Endothelial cell of umbilical vein (primary cell): ENCODE measurements around the gene NKAP. TPM values are rescaled to one million over a fixed set of nuclear protein-coding genes. Genes with fewer than 3 reads are reported as not detected.

Experiments used
- BruUV-seq: library from RNA; stranded (reverse); fragments of 400-500 nt; replicated peaks from 2 replicates; lab custom pipeline; 2021; lab: Mats Ljungman, UMichigan
- CTCF ChIA-PET: fragments of 300-600, 350-600 bp; sonication (Branson Sonifier 250); formaldehyde crosslinking; loops from one replicate; lab custom pipeline; 2021; ENCODE audit warnings: antibody characterized with exemption, inconsistent platforms; lab: Charles Lee
- POLR2A ChIA-PET: fragments of 300-600, 350-600 bp; sonication (Branson Sonifier 250); formaldehyde crosslinking; loops from one replicate; lab custom pipeline; 2021; ENCODE audit warnings: antibody characterized with exemption, inconsistent platforms; lab: Charles Lee
- DNase-seq: peaks from one replicate; pipeline ENCODE4 v3.0.0-alpha.2; 2011; ENCODE audit warnings: low read depth, low spot score
- FAIRE-seq: peaks from 2 replicates; lab custom pipeline; 2011; peaks lifted over from hg19 to GRCh38; lab: Jason Lieb, UNC
- H2AFZ ChIP-seq: 2 replicates; pipeline ENCODE4 v1.6.0; 2012; ENCODE audit warnings: low read depth, low read length, control low read depth, inconsistent platforms
- H3K27ac ChIP-seq: 2 replicates; pipeline ENCODE4 v1.5.1; 2011; ENCODE audit warnings: low read depth, mild to moderate bottlenecking, control low read depth, low read length, moderate library complexity; ENCODE audit not compliant: insufficient read depth
- H3K27me3 ChIP-seq, 2 experiments: 2 replicates each; pipeline versions ENCODE4 v1.6.0 to v1.6.1; 2011; ENCODE audit warnings: low read length in 2 of 2, mixed read lengths in 1 of 2; ENCODE audit not compliant: control insufficient read depth in 2 of 2, insufficient read depth in 2 of 2
- H3K36me3 ChIP-seq, 2 experiments: 2 replicates in 1 of 2; 3 replicates in 1 of 2; pipeline ENCODE4 v1.5.1; 2011; ENCODE audit warnings: low read length in 2 of 2, mild to moderate bottlenecking in 1 of 2, moderate library complexity in 1 of 2; ENCODE audit not compliant: control insufficient read depth in 2 of 2, insufficient read depth in 2 of 2; ENCODE audit errors: extremely low read depth in 1 of 2
- H3K4me1 ChIP-seq: 3 replicates; pipeline ENCODE4 v1.5.1; 2011; ENCODE audit warnings: mild to moderate bottlenecking, low read length; ENCODE audit not compliant: control insufficient read depth, insufficient read depth; ENCODE audit errors: extremely low read depth
- H3K4me2 ChIP-seq: 2 replicates; pipeline ENCODE4 v1.6.1; 2011; ENCODE audit warnings: low read length, control low read depth, mixed read lengths; ENCODE audit not compliant: insufficient read depth
- H3K4me3 ChIP-seq, 3 experiments: fragments of 200-600 bp in 1 of 3; sonication (generic), shearing (Covaris generic) in 1 of 3; replicated peaks in 1 of 3; 2 replicates each; pipeline ENCODE4 v1.5.1; 2011 to 2016; ENCODE audit warnings: control low read depth in 3 of 3, low read length in 3 of 3, mild to moderate bottlenecking in 2 of 3, inconsistent platforms in 1 of 3, low read depth in 1 of 3, moderate library complexity in 1 of 3; ENCODE audit not compliant: insufficient read depth in 1 of 3
- H3K79me2 ChIP-seq: 2 replicates; pipeline ENCODE4 v1.6.0; 2012; ENCODE audit warnings: low read length, inconsistent platforms; ENCODE audit not compliant: control insufficient read depth, insufficient read depth
- H3K9ac ChIP-seq: replicated peaks from 2 replicates; pipeline ENCODE3; 2011; ENCODE audit warnings: low read length, control low read depth; ENCODE audit not compliant: insufficient read depth; ENCODE audit errors: extremely low read depth
- H3K9me1 ChIP-seq: replicated peaks from 3 replicates; pipeline ENCODE4 v1.6.0; 2011; ENCODE audit warnings: mild to moderate bottlenecking, low read length; ENCODE audit not compliant: control insufficient read depth, insufficient read depth; ENCODE audit errors: extremely low read depth
- H3K9me3 ChIP-seq: replicated peaks from 2 replicates; pipeline ENCODE4 v1.5.1; 2012; ENCODE audit warnings: low read length, inconsistent platforms; ENCODE audit not compliant: control insufficient read depth, insufficient read depth
- H4K20me1 ChIP-seq: replicated peaks from 2 replicates; pipeline ENCODE3; 2011; ENCODE audit warnings: mild to moderate bottlenecking, low read length; ENCODE audit not compliant: control insufficient read depth, insufficient read depth; ENCODE audit errors: extremely low read depth
- CTCF ChIP-seq, 2 donors: IDR thresholded peaks; 1 replicate in 1 of 2; 2 replicates in 1 of 2; pipeline ENCODE4 v1.5.1; 2011; ENCODE audit warnings: low read length in 2 of 2, mild to moderate bottlenecking in 2 of 2, moderate library complexity in 2 of 2, control low read depth in 1 of 2, inconsistent platforms in 1 of 2, low read depth in 1 of 2; ENCODE audit not compliant: insufficient read depth in 1 of 2; ENCODE audit errors: extremely low read depth in 1 of 2
- EZH2 ChIP-seq: IDR thresholded peaks from 2 replicates; pipeline ENCODE4 v1.6.1; 2012; ENCODE audit warnings: borderline replicate concordance, low read depth, mild to moderate bottlenecking, moderate library complexity, low read length, inconsistent platforms; ENCODE audit not compliant: severe bottlenecking
- FOS ChIP-seq: IDR thresholded peaks from 2 replicates; pipeline ENCODE4 v1.6.1; 2011; ENCODE audit warnings: mild to moderate bottlenecking, low read length, moderate library complexity, borderline replicate concordance; ENCODE audit not compliant: insufficient read depth
- GATA2 ChIP-seq: IDR thresholded peaks from 2 replicates; pipeline ENCODE4 v1.7.0; 2011; ENCODE audit warnings: low read depth, mild to moderate bottlenecking, moderate library complexity, mixed read lengths, low read length; ENCODE audit not compliant: insufficient read length, insufficient read depth
- JUN ChIP-seq: IDR thresholded peaks from 2 replicates; pipeline ENCODE4 v1.6.1; 2011; ENCODE audit warnings: borderline replicate concordance, low read depth; ENCODE audit not compliant: insufficient read length, insufficient read depth
- MYC ChIP-seq: IDR thresholded peaks from one replicate; pipeline ENCODE4 v1.6.1; 2011; ENCODE audit warnings: mild to moderate bottlenecking, low read depth, low read length
- POLR2A ChIP-seq: IDR thresholded peaks from 2 replicates; pipeline ENCODE4 v1.6.1; 2012; ENCODE audit warnings: low read depth, mild to moderate bottlenecking, control low read depth, low read length
- POLR2AphosphoS5 ChIP-seq: IDR thresholded peaks from 2 replicates; pipeline ENCODE4 v1.6.1; 2012; ENCODE audit warnings: low read depth, mild to moderate bottlenecking, control low read depth, low read length, moderate library complexity; ENCODE audit not compliant: insufficient read depth
- dilution Hi-C: fragments of 300-500 bp; cut with MboI; formaldehyde crosslinking; loops from one replicate; pipeline ENCODE4 v1.15.0; 2019; ENCODE audit warnings: low sequenced_read_pairs; ENCODE audit not compliant: extremely low pct_ligation_motif_present
- intact Hi-C: fragments of 100-400 bp; cut with micrococcal nuclease; formaldehyde crosslinking; loops from one replicate; pipeline ENCODE4 v1.10.0; 2022
- polyA plus RNA-seq, 4 experiments: library from polyadenylated mRNA; depleted of rRNA in 3 of 4; stranded (reverse) in 3 of 4; unstranded in 1 of 4; fragments of >200 nt; gene quantifications; 2 replicates each; pipeline versions ENCODE4 v1.2.1 to v1.2.3, GENCODE V29; 2011 to 2012; ENCODE audit warnings: missing spikeins in 1 of 4
- total RNA-seq: library from RNA; stranded (reverse); gene quantifications from 2 replicates; pipeline ENCODE4 v1.2.3, GENCODE V29; 2021
- TF ChIP-seq, protein P1 (sequence below): IDR thresholded peaks from 2 replicates; pipeline ENCODE4 v1.6.1; 2011; ENCODE audit not compliant: insufficient read depth, insufficient read length

Gene NKAP
- total and polyA plus RNA-seq, 2 donors (not counting 3 experiments of a cell fraction or from before 2014, with no cell fraction given), result 2.2 to 8.0 TPM

- intact Hi-C loops, result no loop called here
- no peak overlapping the region for H3K4me2 ChIP-seq
- dilution Hi-C loops, result no loop called here
- DNase-seq, result no peak
- H3K9ac ChIP-seq, result no peak overlapping the region
- no peaks in the 10 kb centered on the region for H3K36me3 ChIP-seq
- no peak overlapping the region for H3K27ac ChIP-seq
- TF ChIP-seq JUN (no peak), FOS (no peak), MYC (no peak), POLR2A (no peak), POLR2AphosphoS5 (no peak), CTCF (IDR thresholded peaks at IDR 0.05; ENCODE audit: extremely low read depth in 1 of 2, insufficient read depth in 1 of 2, low read depth in 1 of 2, low read length in 2 of 2) (no peak), EZH2 (no peak), GATA2 (no peak)
- TF ChIP-seq, protein P1, sequence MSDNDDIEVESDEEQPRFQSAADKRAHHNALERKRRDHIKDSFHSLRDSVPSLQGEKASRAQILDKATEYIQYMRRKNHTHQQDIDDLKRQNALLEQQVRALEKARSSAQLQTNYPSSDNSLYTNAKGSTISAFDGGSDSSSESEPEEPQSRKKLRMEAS, result no peak
- H3K9me1 ChIP-seq, result no peaks in the 10 kb centered on the region
- H3K4me1 ChIP-seq, result no peaks in the 10 kb centered on the region
- no peak overlapping the region for H3K4me3 ChIP-seq
- no peak overlapping the region for H2AFZ ChIP-seq
- no peaks in the 10 kb centered on the region for H3K9me3 ChIP-seq
- no peaks in the 10 kb centered on the region for H4K20me1 ChIP-seq
- ChIA-PET POLR2A (no interaction called here), CTCF (no interaction called here)
- FAIRE-seq, result no peak
- BruUV-seq, result no TSS peak
- no peaks in the 10 kb centered on the region for H3K27me3 ChIP-seq
- no peaks in the 10 kb centered on the region for H3K79me2 ChIP-seq
These were observed 27.2 kb downstream of the NKAP start for GRCh38 chrX:119916310-119916709.
